Endothelial cell of umbilical vein (primary cell): Measurements from ENCODE around the gene PNPLA2. TPM values are rescaled to one million over a fixed set of nuclear protein-coding genes. Genes with fewer than 3 reads are reported as not detected.

Experiments
- BruUV-seq: library from RNA; stranded (reverse); fragments of 400-500 nt; replicated peaks from 2 replicates; lab custom pipeline; 2021; lab: Mats Ljungman, UMichigan
- CTCF ChIA-PET: fragments of 300-600, 350-600 bp; sonication (Branson Sonifier 250); formaldehyde crosslinking; loops from one replicate; lab custom pipeline; 2021; ENCODE audit warnings: antibody characterized with exemption, inconsistent platforms; lab: Charles Lee
- POLR2A ChIA-PET: fragments of 300-600, 350-600 bp; sonication (Branson Sonifier 250); formaldehyde crosslinking; loops from one replicate; lab custom pipeline; 2021; ENCODE audit warnings: antibody characterized with exemption, inconsistent platforms; lab: Charles Lee
- DNase-seq: peaks from one replicate; pipeline ENCODE4 v3.0.0-alpha.2; 2011; ENCODE audit warnings: low read depth, low spot score
- FAIRE-seq: peaks from 2 replicates; lab custom pipeline; 2011; peaks lifted over from hg19 to GRCh38; lab: Jason Lieb, UNC
- H2AFZ ChIP-seq: 2 replicates; pipeline ENCODE4 v1.6.0; 2012; ENCODE audit warnings: low read depth, low read length, control low read depth, inconsistent platforms
- H3K27ac ChIP-seq: 2 replicates; pipeline ENCODE4 v1.5.1; 2011; ENCODE audit warnings: low read depth, mild to moderate bottlenecking, control low read depth, low read length, moderate library complexity; ENCODE audit not compliant: insufficient read depth
- H3K27me3 ChIP-seq, 2 experiments: 2 replicates each; pipeline versions ENCODE4 v1.6.0 to v1.6.1; 2011; ENCODE audit warnings: low read length in 2 of 2, mixed read lengths in 1 of 2; ENCODE audit not compliant: control insufficient read depth in 2 of 2, insufficient read depth in 2 of 2
- H3K36me3 ChIP-seq, 2 experiments: 2 replicates in 1 of 2; 3 replicates in 1 of 2; pipeline ENCODE4 v1.5.1; 2011; ENCODE audit warnings: low read length in 2 of 2, mild to moderate bottlenecking in 1 of 2, moderate library complexity in 1 of 2; ENCODE audit not compliant: control insufficient read depth in 2 of 2, insufficient read depth in 2 of 2; ENCODE audit errors: extremely low read depth in 1 of 2
- H3K4me1 ChIP-seq: 3 replicates; pipeline ENCODE4 v1.5.1; 2011; ENCODE audit warnings: mild to moderate bottlenecking, low read length; ENCODE audit not compliant: control insufficient read depth, insufficient read depth; ENCODE audit errors: extremely low read depth
- H3K4me2 ChIP-seq: 2 replicates; pipeline ENCODE4 v1.6.1; 2011; ENCODE audit warnings: low read length, control low read depth, mixed read lengths; ENCODE audit not compliant: insufficient read depth
- H3K4me3 ChIP-seq, 3 experiments: fragments of 200-600 bp in 1 of 3; sonication (generic), shearing (Covaris generic) in 1 of 3; replicated peaks in 1 of 3; 2 replicates each; pipeline ENCODE4 v1.5.1; 2011 to 2016; ENCODE audit warnings: control low read depth in 3 of 3, low read length in 3 of 3, mild to moderate bottlenecking in 2 of 3, inconsistent platforms in 1 of 3, low read depth in 1 of 3, moderate library complexity in 1 of 3; ENCODE audit not compliant: insufficient read depth in 1 of 3
- H3K79me2 ChIP-seq: 2 replicates; pipeline ENCODE4 v1.6.0; 2012; ENCODE audit warnings: low read length, inconsistent platforms; ENCODE audit not compliant: control insufficient read depth, insufficient read depth
- H3K9ac ChIP-seq: replicated peaks from 2 replicates; pipeline ENCODE3; 2011; ENCODE audit warnings: low read length, control low read depth; ENCODE audit not compliant: insufficient read depth; ENCODE audit errors: extremely low read depth
- H3K9me1 ChIP-seq: replicated peaks from 3 replicates; pipeline ENCODE4 v1.6.0; 2011; ENCODE audit warnings: mild to moderate bottlenecking, low read length; ENCODE audit not compliant: control insufficient read depth, insufficient read depth; ENCODE audit errors: extremely low read depth
- H3K9me3 ChIP-seq: replicated peaks from 2 replicates; pipeline ENCODE4 v1.5.1; 2012; ENCODE audit warnings: low read length, inconsistent platforms; ENCODE audit not compliant: control insufficient read depth, insufficient read depth
- H4K20me1 ChIP-seq: replicated peaks from 2 replicates; pipeline ENCODE3; 2011; ENCODE audit warnings: mild to moderate bottlenecking, low read length; ENCODE audit not compliant: control insufficient read depth, insufficient read depth; ENCODE audit errors: extremely low read depth
- CTCF ChIP-seq, 2 donors: IDR thresholded peaks; 1 replicate in 1 of 2; 2 replicates in 1 of 2; pipeline ENCODE4 v1.5.1; 2011; ENCODE audit warnings: low read length in 2 of 2, mild to moderate bottlenecking in 2 of 2, moderate library complexity in 2 of 2, control low read depth in 1 of 2, inconsistent platforms in 1 of 2, low read depth in 1 of 2; ENCODE audit not compliant: insufficient read depth in 1 of 2; ENCODE audit errors: extremely low read depth in 1 of 2
- EZH2 ChIP-seq: IDR thresholded peaks from 2 replicates; pipeline ENCODE4 v1.6.1; 2012; ENCODE audit warnings: borderline replicate concordance, low read depth, mild to moderate bottlenecking, moderate library complexity, low read length, inconsistent platforms; ENCODE audit not compliant: severe bottlenecking
- GATA2 ChIP-seq: IDR thresholded peaks from 2 replicates; pipeline ENCODE4 v1.7.0; 2011; ENCODE audit warnings: low read depth, mild to moderate bottlenecking, moderate library complexity, mixed read lengths, low read length; ENCODE audit not compliant: insufficient read length, insufficient read depth
- JUN ChIP-seq: IDR thresholded peaks from 2 replicates; pipeline ENCODE4 v1.6.1; 2011; ENCODE audit warnings: borderline replicate concordance, low read depth; ENCODE audit not compliant: insufficient read length, insufficient read depth
- MAX ChIP-seq: IDR thresholded peaks from 2 replicates; pipeline ENCODE4 v1.6.1; 2011; ENCODE audit not compliant: insufficient read depth, insufficient read length
- MYC ChIP-seq: IDR thresholded peaks from one replicate; pipeline ENCODE4 v1.6.1; 2011; ENCODE audit warnings: mild to moderate bottlenecking, low read depth, low read length
- POLR2A ChIP-seq: IDR thresholded peaks from 2 replicates; pipeline ENCODE4 v1.6.1; 2012; ENCODE audit warnings: low read depth, mild to moderate bottlenecking, control low read depth, low read length
- dilution Hi-C: fragments of 300-500 bp; cut with MboI; formaldehyde crosslinking; loops from one replicate; pipeline ENCODE4 v1.15.0; 2019; ENCODE audit warnings: low sequenced_read_pairs; ENCODE audit not compliant: extremely low pct_ligation_motif_present
- intact Hi-C: fragments of 100-400 bp; cut with micrococcal nuclease; formaldehyde crosslinking; loops from one replicate; pipeline ENCODE4 v1.10.0; 2022
- polyA plus RNA-seq, 4 experiments: library from polyadenylated mRNA; depleted of rRNA in 3 of 4; stranded (reverse) in 3 of 4; unstranded in 1 of 4; fragments of >200 nt; gene quantifications; 2 replicates each; pipeline versions ENCODE4 v1.2.1 to v1.2.3, GENCODE V29; 2011 to 2012; ENCODE audit warnings: missing spikeins in 1 of 4
- total RNA-seq: library from RNA; stranded (reverse); gene quantifications from 2 replicates; pipeline ENCODE4 v1.2.3, GENCODE V29; 2021

The PNPLA2 gene
- total and polyA plus RNA-seq, 2 donors (not counting 3 experiments of a cell fraction or from before 2014, with no cell fraction given), result 73.1 to 75.6 TPM

GRCh38 chr11:867856-868358 lies 49.2 kb downstream of the PNPLA2 start:
- TF ChIP-seq JUN (no peak), MYC (no peak), MAX (no peak), POLR2A (no peak), GATA2 (no peak)
- Histone ChIP-seq H3K4me1 (no peaks in the 10 kb centered on the region), H3K9ac (no peak overlapping the region), H3K79me2 (no peaks in the 10 kb centered on the region), H3K27ac (no peak overlapping the region), H3K36me3 (peaks cover 0 to 9% of the 10 kb centered on the region in 2 experiments), H3K4me3 (no peak overlapping the region), H3K9me1 (no peaks in the 10 kb centered on the region), H2AFZ (no peak overlapping the region), H3K9me3 (no peaks in the 10 kb centered on the region), H3K4me2 (no peak overlapping the region), H3K27me3 (no peaks in the 10 kb centered on the region), H4K20me1 (no peaks in the 10 kb centered on the region)
- ChIA-PET POLR2A (no interaction called here), CTCF (interaction anchor here (0.8 to 1.9 kb wide), 4 partner anchors 13 to 183 kb away, joined by 3 to 4 read pairs (median 3); no protein-coding TSS in a partner anchor)
- FAIRE-seq (no peak), DNase-seq (no peak)
- intact Hi-C loops (no loop called here), dilution Hi-C loops (no loop called here)
- no TSS peak for BruUV-seq

- Histone ChIP-seq H4K20me1 (no peaks in the 10 kb centered on the region), H3K4me2 (no peak overlapping the region), H3K79me2 (no peaks in the 10 kb centered on the region), H3K4me3 (no peak overlapping the region), H3K9me1 (no peaks in the 10 kb centered on the region), H2AFZ (no peak overlapping the region), H3K4me1 (no peaks in the 10 kb centered on the region), H3K9ac (no peak overlapping the region), H3K9me3 (no peaks in the 10 kb centered on the region), H3K27me3 (no peaks in the 10 kb centered on the region), H3K27ac (no peak overlapping the region), H3K36me3 (peaks cover 0 to 9% of the 10 kb centered on the region in 2 experiments)
- BruUV-seq, result no TSS peak
- ChIA-PET CTCF (interaction anchor here (0.8 to 1.9 kb wide), 3 partner anchors 13 to 56 kb away, joined by 3 to 4 read pairs (median 3); no protein-coding TSS in a partner anchor), POLR2A (no interaction called here)
- DNase-seq (no peak), FAIRE-seq (no peak)
- intact Hi-C loops (no loop called here), dilution Hi-C loops (no loop called here)
- no peak for TF ChIP-seq EZH2
- no peak for TF ChIP-seq CTCF (IDR thresholded peaks at IDR 0.05; ENCODE audit: extremely low read depth in 1 of 2, insufficient read depth in 1 of 2, low read depth in 1 of 2, low read length in 2 of 2)
- TF ChIP-seq MYC, result no peak
- TF ChIP-seq JUN, result no peak
Observed at GRCh38 chr11:868394-868793, 49.7 kb downstream of the PNPLA2 start.
